ENCODE results near the gene CNNM1.

- TF ChIP-seq CTCF (conservative IDR thresholded peaks at IDR 0.05) (no peak), EZH2 (IDR thresholded peaks at IDR 0.05; ENCODE audit: low read depth) (no peak)
Measured at GRCh38 chr10:99372546-99373271, 43.6 kb downstream of the CNNM1 start.
